Coronary artery (tissue), 2 donors: ENCODE measurements around the gene ATP13A1.
"Not testable (repeated sequence)": the region's sequence is repeated elsewhere in the genome, so short reads cannot be mapped to it uniquely, and the experiment has no call there.

ENCODE experiments used
- DNase-seq: peaks from one replicate; pipeline ENCODE4 v3.0.0-alpha.2; 2017; ENCODE audit warnings: low spot score
- H3K27ac ChIP-seq, 2 donors: fragments of 200-600 bp; sonication (generic); one replicate each; pipeline ENCODE4 v1.5.1; 2016 to 2019
- H3K4me3 ChIP-seq: fragments of 200-600 bp; sonication (generic); 2 replicates; pipeline ENCODE4 v1.5.1; 2016; ENCODE audit warnings: mild to moderate bottlenecking, moderate library complexity
- CTCF ChIP-seq: fragments of 200-600 bp; sonication (generic); IDR thresholded peaks from one replicate; pipeline ENCODE4 v1.5.1; 2019; ENCODE audit warnings: antibody characterized with exemption

The ATP13A1 gene

DNA sequence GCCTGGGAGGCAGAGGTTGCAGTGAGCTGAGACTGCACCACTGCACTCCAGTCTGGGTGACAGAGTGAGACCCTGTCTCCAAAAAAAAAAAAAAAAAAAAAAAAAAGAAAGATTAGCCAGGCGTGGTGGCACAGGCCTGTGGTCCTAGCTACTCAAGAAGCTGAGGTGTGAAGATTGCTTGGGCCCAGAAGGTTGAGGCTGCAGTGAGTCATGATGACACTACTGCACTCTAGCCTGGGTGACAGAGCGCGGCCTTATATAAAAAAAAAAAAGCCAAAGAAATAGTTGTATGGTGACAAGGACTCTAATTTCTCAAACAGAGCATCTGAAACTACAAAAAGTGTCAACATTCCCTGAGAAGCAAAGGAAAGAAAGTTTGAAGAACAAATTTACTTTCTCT lies 48.4 kb downstream of the ATP13A1 start:
- no peak for DNase-seq
- TF ChIP-seq CTCF = no peak
- H3K27ac ChIP-seq = no peak overlapping the region
- no peak overlapping the region for H3K4me3 ChIP-seq

DNA sequence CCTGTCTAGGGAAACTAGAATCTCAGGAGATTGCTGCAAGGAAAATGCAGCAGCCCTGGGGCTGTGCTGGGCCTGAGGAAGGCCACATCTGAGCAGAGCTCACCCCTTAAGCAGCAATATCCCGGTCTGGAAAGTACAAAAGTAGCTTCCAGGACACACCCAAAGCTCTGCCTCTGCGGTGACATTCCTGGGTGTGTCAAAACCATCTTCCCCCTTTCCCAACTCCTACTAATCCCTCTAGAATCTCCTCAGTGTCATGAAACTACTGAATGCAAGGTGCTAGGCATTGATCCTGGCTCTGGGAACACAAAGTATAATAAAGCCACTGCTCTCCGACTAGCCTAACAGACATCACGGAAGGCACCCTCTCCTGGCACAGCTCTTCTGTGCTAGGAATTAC lies 50.0 kb downstream of the ATP13A1 start:
- Histone ChIP-seq H3K27ac (no peak overlapping the region), H3K4me3 (no peak overlapping the region)
- no peak for DNase-seq
- no peak for TF ChIP-seq CTCF

- DNase-seq = no peak
- no peak overlapping the region for H3K4me3 ChIP-seq
- H3K27ac ChIP-seq = no peak overlapping the region
- no peak for TF ChIP-seq CTCF
Observed at GRCh38 chr19:19610376-19611202, 52.9 kb downstream of the ATP13A1 start.

DNA sequence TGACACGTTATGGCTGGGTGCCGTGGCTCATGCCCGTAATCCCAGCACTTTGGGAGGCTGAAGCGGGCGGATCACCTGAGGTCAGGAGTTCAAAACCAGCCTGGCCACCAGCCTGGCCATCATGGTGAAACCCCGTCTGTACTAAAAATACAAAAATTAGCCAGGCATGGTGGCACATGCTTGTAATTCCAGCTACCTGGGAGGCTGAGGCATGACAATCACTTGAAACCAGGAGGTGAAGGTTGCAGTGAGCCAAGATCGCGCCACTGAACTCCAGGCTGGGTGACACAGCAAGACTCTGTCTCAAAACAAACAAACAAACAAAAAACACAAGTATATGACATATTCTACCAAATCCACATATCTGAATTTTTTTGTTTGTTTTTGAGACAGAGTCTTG lies 56.8 kb downstream of the ATP13A1 start:
- not testable (repeated sequence) for DNase-seq, H3K27ac ChIP-seq, H3K4me3 ChIP-seq

- no peak overlapping the region for H3K27ac ChIP-seq
- no peak for DNase-seq
- TF ChIP-seq CTCF = no peak
Observed at GRCh38 chr19:19606021-19606420, 57.5 kb downstream of the ATP13A1 start.

GRCh38 chr19:19602713-19603324 lies 60.7 kb downstream of the ATP13A1 start:
- Histone ChIP-seq H3K4me3 (no peak overlapping the region), H3K27ac (no peak overlapping the region)
- TF ChIP-seq CTCF = no peak
- no peak for DNase-seq

More at GRCh38 chr19:19606021-19606420, 57.5 kb downstream of the ATP13A1 start:
- H3K4me3 ChIP-seq = no peak overlapping the region

GRCh38 chr19:19602136-19602712 lies 61.3 kb downstream of the ATP13A1 start:
- TF ChIP-seq CTCF = no peak
- DNase-seq = no peak
- H3K27ac ChIP-seq = no peak overlapping the region
- no peak overlapping the region for H3K4me3 ChIP-seq
